Glutamatergic neuron (in vitro differentiated cells): ENCODE measurements around the gene PLD1. TPM values are rescaled to one million over a fixed set of nuclear protein-coding genes. Genes with fewer than 3 reads are reported as not detected.

Source experiments
- DNase-seq: peaks from one replicate; pipeline ENCODE4 v3.0.0; 2022
- H3K27ac Mint-ChIP-seq: one replicate; pipeline ENCODE4 v1.8.0; 2020; ENCODE audit warnings: mild to moderate bottlenecking, mixed read lengths, inconsistent platforms; ENCODE audit not compliant: unreplicated experiment
- H3K27me3 Mint-ChIP-seq: one replicate; pipeline ENCODE4 v1.8.0; 2020; ENCODE audit warnings: mild to moderate bottlenecking, moderate library complexity, mixed read lengths, inconsistent platforms; ENCODE audit not compliant: unreplicated experiment
- H3K36me3 Mint-ChIP-seq: one replicate; pipeline ENCODE4 v1.8.0; 2020; ENCODE audit warnings: mild to moderate bottlenecking, mixed read lengths, inconsistent platforms; ENCODE audit not compliant: unreplicated experiment
- H3K4me1 Mint-ChIP-seq: one replicate; pipeline ENCODE4 v1.8.0; 2020; ENCODE audit warnings: mild to moderate bottlenecking, low read depth, mixed read lengths, inconsistent platforms; ENCODE audit not compliant: unreplicated experiment
- H3K4me3 Mint-ChIP-seq: one replicate; pipeline ENCODE4 v1.8.0; 2020; ENCODE audit warnings: mild to moderate bottlenecking, mixed read lengths, inconsistent platforms; ENCODE audit not compliant: unreplicated experiment
- H3K9me3 Mint-ChIP-seq: one replicate; pipeline ENCODE4 v1.8.0; 2020; ENCODE audit warnings: mild to moderate bottlenecking, moderate library complexity, mixed read lengths, inconsistent platforms; ENCODE audit not compliant: unreplicated experiment
- total RNA-seq: library from RNA; stranded (reverse); fragmentation: NEBNext Ultra II Directional; extraction: Animal tissue kit (Norgen Biotek cat#: 25700); gene quantifications from one replicate; pipeline ENCODE4 v1.2.1, GENCODE V29; 2021; ENCODE audit not compliant: unreplicated experiment
- TF ChIP-seq, protein P1 (sequence below): fragments of 200-600 bp; sonication (generic); IDR thresholded peaks from one replicate; pipeline ENCODE4 v1.5.0; 2021; ENCODE audit not compliant: partially characterized antibody, unreplicated experiment

PLD1 gene
- total RNA-seq, 1 donor from 2014 or later: 0.61 TPM

DNA sequence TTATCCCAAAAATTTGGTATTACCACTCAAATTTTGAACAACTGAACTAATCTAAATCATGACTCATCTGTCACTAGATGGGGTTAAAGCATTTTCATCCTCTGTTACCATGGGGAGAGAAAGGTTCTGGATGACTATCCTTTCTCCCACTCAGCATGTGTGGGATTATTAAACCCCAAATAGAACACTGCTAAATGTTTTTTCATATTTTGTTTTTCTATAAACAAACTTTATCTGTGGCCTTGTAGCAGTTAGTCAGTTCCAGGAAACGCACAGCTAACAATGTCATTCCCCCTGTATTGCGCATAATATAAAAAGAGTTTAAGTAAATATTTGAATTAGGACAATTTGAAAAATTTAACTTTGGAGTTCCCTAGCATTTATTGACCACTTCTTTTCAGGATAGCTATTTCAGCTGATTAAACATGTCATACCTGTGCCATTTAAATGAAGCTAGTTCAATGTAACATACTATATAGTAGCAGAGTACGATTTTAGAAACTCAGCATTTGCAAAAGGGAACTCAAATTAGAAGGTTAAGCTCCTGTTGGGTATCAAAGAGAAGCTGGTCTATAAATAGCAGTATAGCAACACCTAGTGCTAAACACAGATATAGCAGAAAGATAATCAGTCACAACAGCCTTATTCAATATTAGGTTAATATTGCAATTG, 23.6 kb upstream of the PLD1 start:
- TF ChIP-seq, protein P1, sequence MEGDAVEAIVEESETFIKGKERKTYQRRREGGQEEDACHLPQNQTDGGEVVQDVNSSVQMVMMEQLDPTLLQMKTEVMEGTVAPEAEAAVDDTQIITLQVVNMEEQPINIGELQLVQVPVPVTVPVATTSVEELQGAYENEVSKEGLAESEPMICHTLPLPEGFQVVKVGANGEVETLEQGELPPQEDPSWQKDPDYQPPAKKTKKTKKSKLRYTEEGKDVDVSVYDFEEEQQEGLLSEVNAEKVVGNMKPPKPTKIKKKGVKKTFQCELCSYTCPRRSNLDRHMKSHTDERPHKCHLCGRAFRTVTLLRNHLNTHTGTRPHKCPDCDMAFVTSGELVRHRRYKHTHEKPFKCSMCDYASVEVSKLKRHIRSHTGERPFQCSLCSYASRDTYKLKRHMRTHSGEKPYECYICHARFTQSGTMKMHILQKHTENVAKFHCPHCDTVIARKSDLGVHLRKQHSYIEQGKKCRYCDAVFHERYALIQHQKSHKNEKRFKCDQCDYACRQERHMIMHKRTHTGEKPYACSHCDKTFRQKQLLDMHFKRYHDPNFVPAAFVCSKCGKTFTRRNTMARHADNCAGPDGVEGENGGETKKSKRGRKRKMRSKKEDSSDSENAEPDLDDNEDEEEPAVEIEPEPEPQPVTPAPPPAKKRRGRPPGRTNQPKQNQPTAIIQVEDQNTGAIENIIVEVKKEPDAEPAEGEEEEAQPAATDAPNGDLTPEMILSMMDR: no peak
- H3K4me3 Mint-ChIP-seq: no peak overlapping the region
- peaks cover 8% of the 10 kb centered on the region for H3K9me3 Mint-ChIP-seq
- no peaks in the 10 kb centered on the region for H3K36me3 Mint-ChIP-seq
- H3K27me3 Mint-ChIP-seq: peaks cover 11% of the 10 kb centered on the region
- no peak overlapping the region for H3K27ac Mint-ChIP-seq
- peaks cover 26% of the 10 kb centered on the region for H3K4me1 Mint-ChIP-seq
- DNase-seq: no peak

DNA sequence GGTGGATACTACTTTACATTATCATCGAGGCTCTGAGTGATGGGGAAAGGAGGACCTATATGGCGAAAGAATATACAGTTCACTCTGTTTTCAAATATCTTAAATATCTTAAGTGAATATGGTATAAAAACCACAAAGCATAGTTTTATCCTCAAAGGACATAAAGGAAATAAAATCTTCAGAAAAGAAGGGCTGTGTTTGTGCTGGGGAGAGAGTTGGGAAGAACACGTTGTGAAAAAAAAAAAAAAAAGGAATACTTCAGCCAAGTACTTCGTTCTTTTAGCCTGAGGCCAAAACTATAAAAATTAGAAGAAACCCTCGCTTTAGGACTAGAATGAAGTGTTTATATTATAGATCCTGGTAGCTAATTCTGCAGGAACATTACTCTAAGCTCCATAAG, 22.7 kb upstream of the PLD1 start:
- peaks cover 32% of the 10 kb centered on the region for H3K4me1 Mint-ChIP-seq
- no peak overlapping the region for H3K4me3 Mint-ChIP-seq
- no peak for DNase-seq
- no peak overlapping the region for H3K27ac Mint-ChIP-seq
- peaks cover 8% of the 10 kb centered on the region for H3K9me3 Mint-ChIP-seq
- peaks cover 11% of the 10 kb centered on the region for H3K27me3 Mint-ChIP-seq
- no peaks in the 10 kb centered on the region for H3K36me3 Mint-ChIP-seq
- TF ChIP-seq, protein P1: no peak

DNA sequence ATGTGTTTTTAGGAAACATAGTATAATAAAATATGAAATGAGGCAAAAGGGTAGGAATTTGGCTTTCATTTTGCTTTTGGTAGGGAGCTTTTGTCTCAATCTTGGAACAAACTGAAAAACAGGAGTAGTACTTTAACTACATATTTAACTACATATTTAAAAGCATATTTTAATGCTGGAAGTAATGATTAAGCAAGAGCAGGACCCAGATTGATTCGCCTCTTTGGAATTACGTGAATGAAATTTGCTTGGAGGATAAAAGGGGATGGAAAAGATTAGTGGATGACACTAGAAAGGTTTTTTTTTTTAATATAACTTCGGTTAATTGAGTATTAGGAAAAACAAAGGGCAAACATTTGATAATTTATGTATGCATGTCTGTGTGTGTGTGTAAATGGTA, 21.7 kb upstream of the PLD1 start:
- DNase-seq: no peak
- H3K9me3 Mint-ChIP-seq: peaks cover 8% of the 10 kb centered on the region
- H3K27ac Mint-ChIP-seq: no peak overlapping the region
- H3K36me3 Mint-ChIP-seq: no peaks in the 10 kb centered on the region
- no peak overlapping the region for H3K4me3 Mint-ChIP-seq
- peaks cover 11% of the 10 kb centered on the region for H3K27me3 Mint-ChIP-seq
- TF ChIP-seq, protein P1: no peak
- H3K4me1 Mint-ChIP-seq: peaks cover 39% of the 10 kb centered on the region

DNA sequence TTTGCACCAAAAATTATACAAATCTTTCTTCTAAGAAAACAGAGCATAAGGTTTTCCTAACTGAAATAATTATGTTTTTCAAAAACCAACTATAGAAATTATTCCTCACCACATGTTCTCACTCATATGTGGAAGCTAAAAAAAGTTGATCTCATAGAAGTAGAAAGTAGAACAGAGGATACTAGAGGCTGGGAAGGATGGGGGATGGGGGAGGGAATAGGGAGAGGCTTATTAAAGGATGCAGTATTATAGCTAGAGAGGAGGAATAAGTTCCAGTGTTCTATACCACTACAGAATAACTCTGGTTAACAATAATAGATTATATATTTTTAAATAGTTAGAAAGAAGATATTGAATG, 20.2 kb upstream of the PLD1 start:
- H3K4me3 Mint-ChIP-seq: peak overlapping the region; percentile 49
- H3K27me3 Mint-ChIP-seq: peaks cover 9% of the 10 kb centered on the region
- peaks cover 8% of the 10 kb centered on the region for H3K9me3 Mint-ChIP-seq

More for the DNA sequence above, 20.2 kb upstream of the PLD1 start:
- H3K27ac Mint-ChIP-seq: peak overlapping the region; percentile 95
- H3K4me1 Mint-ChIP-seq: peaks cover 46% of the 10 kb centered on the region
- TF ChIP-seq, protein P1: no peak
- DNase-seq: no peak
- no peaks in the 10 kb centered on the region for H3K36me3 Mint-ChIP-seq
